Thyroid gland (tissue), 4 donors: ENCODE measurements around the gene FAM114A2.

ENCODE experiments used
- CTCF ChIP-seq, 6 experiments: fragments of 200-600 bp in 3 of 6; fragments of 450-650 bp in 3 of 6; sonication (generic) in 3 of 6; IDR thresholded peaks; one replicate each; pipeline ENCODE4 v1.5.1; 2016 to 2019; ENCODE audit warnings: antibody characterized with exemption in 6 of 6, mild to moderate bottlenecking in 2 of 6, inconsistent platforms in 1 of 6, moderate library complexity in 1 of 6
- POLR2A ChIP-seq, 2 donors: fragments of 450-650 bp; IDR thresholded peaks; one replicate each; pipeline ENCODE4 v1.6.1; 2017; ENCODE audit warnings: antibody characterized with exemption in 2 of 2, mild to moderate bottlenecking in 2 of 2, moderate library complexity in 1 of 2

- no peak for TF ChIP-seq CTCF (IDR thresholded peaks at IDR 0.05)
- TF ChIP-seq POLR2A (IDR thresholded peaks at IDR 0.05) = no peak
These were observed 38.7 kb downstream of the FAM114A2 start for GRCh38 chr5:153999995-154000394.
